Glomerular visceral epithelial cell (primary cell): ENCODE measurements around the gene ASIC4.

Source experiments
- DNase-seq: peaks from one replicate; pipeline ENCODE4 v3.0.0-alpha.2; 2016; ENCODE audit errors: extremely low spot score

The ASIC4 gene

DNA sequence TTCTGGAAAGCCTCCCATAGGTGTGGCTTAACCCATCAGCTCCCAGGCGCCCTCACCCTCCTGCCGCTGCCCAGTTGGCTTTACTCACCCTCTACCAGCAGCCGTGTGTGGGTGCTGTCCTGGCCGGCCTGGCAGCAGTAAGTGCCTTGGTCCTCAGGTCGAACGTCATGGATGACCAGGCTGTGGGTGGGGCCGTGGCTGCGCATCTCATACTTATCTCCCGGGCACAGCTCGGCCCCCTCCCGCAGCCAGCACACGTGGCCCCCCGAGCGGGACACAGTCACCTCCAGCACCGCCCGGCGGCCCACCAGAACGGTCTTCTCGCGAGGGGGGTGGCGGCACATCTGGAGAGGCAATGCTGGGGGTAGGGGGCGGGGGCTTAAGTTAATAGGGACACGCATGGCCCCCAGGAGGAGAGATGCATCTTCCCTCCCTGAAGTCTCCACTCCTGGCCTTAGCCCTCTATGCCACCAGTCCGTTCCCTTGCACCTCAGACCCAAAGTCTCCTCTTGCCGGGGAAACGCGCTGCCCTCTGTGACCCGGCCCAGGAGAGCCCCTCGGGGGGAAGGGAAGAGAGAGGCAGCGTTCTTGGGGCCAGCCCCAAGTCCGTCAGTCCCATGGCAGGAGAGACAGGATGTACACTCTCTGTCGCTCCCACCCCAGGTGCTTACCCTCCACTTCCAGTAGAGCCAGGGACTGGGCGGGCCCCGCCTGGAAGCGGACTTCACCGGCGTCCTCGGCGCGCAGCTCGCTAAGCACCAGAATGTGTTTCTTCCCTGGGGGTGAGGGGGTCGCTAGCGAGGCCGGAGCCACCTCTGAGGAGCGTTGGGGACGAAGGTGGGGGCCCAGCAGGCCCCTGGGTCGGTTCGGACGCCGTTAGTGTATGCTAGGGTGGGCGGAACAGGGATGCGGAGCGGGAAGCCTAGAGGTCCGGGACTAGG lies 37.4 kb downstream of the ASIC4 start:
- DNase-seq = no peak

DNA sequence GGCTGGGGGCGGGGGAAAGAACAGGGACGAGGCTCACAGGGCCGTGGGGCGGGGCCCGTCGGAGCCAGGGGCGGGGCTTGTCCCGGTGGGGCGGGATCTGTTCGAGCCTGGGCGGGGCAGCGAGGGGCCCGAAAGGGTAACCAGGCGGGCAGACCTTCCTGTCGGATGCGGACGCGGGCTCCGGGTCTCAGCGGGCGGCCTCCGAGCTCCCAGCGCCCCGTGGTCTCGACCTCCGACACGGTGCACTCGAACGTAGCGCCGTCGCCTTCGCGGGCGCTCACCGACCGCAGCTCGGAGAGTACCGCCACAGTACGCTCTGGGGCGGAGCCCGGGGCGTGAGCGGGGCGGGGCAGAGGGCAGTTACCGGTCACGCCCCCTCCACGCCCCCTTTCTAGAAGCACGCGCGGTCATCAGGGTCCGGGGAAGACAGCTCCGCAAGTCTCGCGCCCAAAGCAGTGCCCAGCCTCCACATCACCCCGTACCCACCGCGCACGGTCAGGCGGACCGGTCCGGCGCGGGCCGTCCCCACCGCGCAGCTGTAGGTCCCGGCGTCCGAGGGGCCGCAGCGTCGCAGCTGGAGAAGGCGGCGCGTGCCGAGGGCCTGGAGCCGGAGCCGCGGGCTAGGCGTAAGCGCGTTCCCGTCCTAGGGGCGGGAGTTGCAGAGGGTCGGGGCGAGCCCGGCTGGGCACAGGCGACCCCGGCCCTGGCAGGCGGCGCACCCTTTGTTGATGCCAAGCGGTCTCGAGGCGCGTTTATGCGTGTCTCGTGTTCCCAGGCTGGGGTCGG lies 38.3 kb downstream of the ASIC4 start:
- DNase-seq = peak; percentile 84

DNA sequence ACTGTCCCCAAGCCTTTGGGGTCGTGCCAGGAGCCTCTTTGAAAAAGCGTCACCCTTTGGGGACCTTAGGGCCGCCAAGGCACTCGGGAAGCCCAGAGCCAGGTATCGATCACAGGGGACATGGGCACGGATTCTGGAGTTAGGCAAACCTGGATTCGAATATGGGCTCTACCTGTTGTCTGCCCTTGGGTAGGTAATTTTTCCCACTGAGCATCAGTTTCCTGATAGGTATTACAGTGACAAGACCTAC lies 38.8 kb downstream of the ASIC4 start:
- DNase-seq = no peak

DNA sequence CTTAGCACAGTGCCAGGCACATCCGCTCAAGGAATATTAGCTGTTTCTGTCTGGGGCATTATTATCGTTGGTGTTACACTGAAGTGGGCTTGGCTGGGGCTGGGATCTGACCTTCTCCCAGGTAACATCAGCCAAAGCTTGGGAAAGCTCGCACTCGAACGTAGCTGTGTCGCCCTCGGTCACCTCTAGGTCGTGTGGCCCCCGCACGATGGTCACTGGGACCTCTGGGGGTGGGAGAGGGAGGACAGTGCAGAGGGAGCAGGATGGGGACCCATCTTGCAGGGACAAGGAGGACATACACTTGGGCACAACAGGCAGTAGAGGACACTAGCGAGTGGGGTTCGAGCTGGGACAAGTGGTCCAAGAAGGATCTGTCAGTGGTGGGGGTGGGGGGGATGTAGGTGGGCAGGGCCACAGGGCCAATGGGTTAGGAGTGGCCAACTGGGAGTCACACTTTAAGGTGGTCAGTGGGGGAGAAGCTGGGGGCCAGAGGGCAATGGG lies 39.2 kb downstream of the ASIC4 start:
- no peak for DNase-seq

DNA sequence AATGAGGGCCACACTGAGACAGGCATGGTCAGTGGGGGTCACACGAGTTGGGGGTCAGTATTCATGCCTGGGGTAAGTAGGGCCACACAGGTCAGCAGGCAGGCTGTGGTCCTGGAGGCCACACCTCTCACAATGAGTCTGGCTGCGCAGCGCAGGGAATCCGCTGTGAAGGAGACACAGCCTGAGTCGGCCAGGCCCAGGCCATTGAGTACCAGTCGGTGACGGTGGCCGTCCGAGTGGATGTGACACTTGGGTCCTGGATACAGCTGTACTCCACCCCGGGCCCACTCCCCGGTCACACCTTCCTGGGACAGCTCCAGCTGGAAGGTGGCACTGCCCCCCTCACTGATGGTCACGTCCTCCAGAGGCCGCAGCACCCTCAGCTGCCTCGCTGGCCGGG lies 40.1 kb downstream of the ASIC4 start:
- DNase-seq = no peak

DNA sequence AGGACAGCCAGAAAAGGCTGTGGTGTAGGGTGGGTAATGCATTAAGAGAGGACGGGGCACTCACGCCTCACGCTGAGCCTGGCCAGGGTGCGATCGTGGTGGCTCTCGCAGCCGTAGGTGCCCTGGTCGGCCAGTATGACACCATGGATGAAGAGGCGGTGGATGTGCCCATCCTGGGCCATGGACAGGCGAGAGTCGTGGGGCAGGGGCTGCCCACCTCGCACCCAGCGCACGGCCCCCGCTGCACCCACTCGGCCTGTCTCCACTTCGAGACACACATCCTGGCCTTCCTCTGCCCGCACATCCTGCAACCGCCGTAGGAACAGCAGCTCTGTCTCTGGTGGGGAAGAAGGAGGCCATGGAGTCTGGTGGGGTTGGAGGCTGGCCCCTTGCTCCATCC lies 41.7 kb downstream of the ASIC4 start:
- no peak for DNase-seq

DNA sequence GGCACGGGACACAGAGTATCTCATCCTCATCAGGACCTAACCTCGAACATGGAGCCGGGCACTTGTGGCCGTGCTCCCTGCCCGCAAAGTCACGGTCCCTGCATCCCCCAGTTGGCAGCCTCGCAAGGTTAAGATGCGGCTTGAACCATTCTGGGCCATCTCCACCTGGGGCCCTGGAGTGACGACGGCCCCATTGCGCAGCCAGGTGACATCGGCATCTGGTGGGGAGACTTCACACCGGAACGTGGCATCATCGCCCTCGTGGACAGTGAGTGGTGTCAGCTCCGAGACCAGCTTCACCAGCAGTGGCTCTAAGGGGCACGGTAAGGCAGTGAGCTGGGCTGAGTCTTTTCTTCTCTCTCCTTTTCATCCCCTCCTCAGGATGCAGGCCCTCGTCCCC lies 42.1 kb downstream of the ASIC4 start:
- no peak for DNase-seq

DNA sequence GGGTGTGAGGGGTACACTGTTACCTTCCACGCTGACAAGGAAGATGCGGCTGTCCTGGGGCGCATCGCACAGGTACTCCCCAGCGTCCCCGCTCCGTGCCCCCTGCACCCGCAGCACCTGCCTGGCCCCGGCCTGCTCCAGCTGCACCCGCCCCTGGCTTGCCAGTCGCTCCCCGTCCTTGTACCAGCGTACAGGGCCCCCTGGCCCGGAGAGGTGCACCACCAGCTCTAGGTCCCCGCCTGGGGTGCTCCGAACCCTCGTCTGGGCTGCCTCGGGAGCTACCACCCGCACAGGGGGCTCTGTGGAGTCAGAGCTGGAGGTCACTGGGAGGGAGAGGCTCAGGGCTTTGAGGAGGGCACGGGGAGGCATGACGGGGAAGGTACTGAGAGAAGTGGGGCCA lies 43.0 kb downstream of the ASIC4 start:
- DNase-seq = no peak

DNA sequence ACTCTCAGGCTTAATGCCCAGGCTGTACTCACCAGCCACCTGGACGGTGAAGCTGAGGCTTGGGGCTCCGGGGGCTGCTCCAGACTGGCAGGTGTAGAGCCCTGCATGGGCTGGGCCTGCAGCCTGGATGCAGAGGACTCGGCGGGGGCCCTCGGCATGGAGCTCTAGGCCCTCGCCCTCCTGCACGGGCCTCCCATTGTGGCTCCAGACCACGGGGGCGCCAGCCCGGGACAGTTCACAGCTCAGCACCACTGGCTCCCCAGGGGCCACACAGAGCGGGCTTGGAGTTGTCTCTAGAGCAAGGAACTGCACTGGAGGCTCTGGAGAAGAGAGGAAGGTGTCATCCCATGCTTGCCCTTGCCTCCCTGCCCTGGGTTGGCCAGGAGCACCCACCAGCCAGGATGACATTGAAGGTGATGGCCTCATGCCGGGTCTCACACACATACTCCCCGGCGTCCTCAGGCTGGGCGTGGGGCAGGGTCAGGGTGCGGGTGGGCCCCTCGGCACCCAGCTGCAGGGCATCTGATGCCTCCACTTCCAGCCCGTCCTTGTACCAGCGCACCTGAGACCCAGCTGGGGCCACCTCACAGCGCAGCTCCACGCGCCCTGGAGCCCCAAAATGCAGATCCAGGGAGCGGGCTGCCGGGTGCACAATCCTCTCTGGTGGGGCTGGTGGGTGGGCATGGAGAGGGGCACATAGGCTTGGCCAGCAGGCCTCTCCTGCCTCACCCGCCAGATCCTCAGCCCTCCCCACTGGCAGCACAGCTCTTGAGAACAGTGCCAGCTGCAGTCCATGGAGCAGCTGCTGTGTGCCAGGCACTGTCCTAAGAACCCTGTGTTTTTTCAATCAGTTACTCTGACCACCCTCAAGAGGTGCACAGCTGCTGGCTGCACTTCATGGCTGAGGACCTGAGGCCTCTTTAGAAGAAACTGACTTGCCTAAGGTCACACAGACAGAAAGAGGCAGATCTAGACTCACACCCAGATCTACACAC lies 43.8 kb downstream of the ASIC4 start:
- DNase-seq = no peak

DNA sequence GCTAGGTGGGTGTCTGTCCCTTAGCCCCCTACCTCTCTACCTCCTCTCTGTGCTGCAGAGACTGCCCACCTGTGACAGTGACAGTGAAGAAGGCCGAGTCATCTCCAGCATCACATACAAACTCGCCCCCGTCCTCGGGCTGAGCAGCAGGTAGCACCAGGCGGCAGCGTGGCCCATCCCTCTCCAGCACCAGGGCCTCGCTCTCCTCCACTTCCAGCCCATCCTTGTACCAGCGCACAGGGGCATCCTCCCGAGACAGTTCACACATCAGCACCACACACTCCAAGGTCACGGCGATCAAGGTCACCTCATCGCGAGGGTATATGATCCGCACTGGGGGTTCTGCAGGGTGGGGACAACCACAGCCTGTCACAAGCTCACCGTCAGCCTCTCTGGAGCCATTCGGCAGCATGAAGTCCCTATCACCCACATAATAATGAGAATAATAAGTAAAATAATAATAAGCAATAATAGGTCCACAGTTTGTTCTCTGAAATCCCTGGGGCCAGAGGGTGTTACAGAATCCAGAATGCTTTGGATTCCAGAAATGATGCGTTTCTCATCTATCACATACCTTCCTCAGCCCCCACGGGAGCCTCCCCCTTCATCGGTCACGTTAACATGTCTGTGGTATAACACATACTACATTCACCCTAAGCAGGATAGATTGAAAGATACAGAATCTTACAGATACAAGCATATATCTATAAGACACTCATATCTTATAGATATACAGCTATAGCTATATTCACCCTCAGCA lies 45.1 kb downstream of the ASIC4 start:
- no peak for DNase-seq

DNA sequence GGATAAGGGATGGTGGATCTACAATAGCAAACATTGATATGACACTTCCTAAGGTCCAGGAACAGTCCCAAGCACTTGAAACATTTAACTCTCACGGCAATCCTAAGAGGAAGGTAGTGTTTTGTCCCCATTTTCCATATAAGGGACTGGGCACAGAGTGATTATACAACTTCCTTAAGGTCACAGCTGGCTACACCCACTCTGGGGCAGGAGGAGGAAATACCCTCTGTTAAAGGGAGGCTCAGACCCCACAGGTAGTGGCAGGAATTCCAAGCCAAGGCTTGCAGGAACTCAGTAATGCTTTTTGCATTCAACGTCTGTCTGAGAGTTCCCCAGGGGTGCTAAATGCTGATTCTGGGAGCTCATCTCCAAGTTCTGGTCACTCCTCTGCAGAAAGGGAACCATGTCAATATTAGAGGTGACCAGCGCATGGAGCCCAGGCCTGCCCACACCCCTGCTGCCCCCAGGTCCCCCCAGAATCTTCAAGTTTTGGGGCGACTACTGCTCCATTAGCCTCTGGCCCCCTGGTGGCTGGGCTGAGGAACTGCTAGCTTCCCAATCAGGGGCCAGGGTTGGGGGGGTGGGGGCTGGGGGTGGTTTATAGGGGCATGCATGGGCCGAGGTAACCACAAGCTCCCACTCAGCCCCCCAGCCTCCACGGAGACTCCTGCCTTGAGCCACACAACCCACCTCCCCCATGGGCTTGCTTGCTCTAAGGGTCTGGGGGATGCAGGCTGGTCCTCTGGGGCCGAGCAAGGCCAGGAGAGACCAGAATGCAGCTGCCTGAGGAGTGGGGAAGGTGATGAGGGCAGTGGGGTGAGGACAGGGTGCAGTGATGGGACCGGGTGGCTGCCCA lies 46.0 kb downstream of the ASIC4 start:
- peak; percentile 45 for DNase-seq

DNA sequence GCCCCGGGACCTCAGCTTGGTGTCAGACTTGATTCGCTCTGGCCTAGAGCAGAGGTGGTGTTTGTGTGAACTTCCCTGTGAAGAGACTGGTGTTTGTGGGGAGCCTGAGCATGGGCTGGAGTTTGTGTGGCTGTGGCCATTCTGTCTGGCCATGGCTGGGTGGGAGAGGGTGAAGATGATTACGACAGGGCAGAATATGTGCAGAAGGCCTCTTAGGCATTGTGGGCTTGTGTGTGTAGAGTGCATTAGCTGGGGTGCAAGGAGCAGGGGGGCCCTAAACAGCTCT lies 46.6 kb downstream of the ASIC4 start:
- no peak for DNase-seq

DNA sequence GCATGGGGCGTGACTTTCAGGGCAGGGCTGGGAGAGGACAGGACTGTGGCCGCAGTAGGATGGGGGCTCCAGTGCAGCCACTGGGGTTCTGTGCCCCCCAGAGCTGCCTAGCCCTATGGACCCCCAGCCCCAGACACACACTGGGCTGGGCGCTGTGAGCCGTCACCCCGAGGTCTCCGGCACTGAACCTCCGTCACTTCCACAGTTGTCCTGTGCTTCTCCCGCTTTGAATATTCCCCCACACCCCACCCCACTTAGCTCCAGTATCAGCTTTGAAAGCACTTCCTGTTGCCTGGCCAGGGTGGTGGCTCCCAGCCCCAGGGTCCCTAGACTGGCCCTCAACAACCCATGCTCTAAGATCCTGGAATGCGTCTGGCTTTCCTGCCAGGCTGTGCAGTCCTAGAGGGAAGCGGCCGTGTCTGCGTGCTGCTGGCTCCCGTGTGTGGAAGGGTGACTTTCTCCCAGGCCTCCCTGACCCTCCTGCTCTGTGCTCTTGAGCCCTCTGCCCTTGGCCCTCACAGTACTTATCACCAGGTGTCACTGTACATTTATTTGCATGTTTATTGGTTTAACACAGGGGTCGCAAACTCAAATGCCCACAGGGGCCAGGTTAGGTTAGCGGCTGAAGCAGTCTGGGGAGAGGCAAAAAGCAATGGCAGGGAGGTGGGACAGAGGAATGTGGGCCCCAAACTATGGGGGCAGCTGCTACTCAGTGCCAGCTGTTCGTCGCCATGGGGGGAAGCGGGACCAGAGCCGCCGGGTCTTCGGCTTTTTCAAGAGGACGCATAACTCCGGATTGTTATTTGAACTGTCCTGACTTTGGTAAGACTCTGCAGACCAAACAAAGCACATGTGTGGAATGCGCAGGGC lies 47.1 kb downstream of the ASIC4 start:
- DNase-seq = no peak

DNA sequence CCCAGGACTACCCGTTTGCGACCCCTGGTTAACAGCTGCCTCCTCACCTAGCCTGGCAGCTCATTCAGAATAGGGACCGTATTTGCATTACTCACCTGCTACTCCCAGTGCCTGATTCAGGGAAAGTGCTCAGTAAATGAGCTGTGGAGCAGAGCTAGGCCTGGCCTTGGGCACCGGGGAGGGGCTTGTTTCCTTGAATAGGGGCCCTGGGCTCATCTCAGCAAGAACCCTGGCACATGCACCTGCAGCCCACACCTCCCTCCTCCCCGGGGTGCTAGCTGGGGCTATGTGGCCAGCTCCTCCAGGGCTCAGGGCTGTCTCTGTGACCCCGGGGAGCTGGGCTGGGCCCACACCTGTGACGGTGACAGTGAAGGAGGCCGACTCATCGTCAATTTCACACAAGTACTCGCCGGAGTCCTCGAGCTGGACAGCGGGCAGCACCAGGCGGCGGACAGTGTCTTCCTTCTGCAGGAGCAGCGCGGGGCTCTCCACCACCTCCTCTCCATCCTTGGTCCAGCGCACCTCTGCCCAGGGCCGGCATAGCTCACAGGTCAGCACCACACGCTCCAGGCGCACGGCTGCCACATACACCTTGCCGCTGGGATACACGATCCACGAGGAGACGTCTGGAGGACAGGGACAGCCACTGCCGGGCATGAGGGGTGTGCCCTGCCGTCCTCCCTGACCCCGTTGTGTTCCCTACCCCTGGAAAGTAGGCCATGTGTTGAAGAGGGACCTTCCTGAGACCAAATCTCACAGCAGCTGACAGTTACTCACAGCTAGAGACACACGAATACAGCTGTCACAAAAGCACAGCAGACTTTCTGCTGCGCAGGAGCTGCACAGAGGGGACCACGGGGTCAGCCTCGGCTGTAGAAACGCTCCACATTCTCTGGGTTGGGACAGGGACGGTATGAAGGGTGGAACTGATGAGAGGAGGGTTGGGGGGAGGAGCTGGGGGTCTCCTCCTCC lies 48.1 kb downstream of the ASIC4 start:
- DNase-seq = no peak

DNA sequence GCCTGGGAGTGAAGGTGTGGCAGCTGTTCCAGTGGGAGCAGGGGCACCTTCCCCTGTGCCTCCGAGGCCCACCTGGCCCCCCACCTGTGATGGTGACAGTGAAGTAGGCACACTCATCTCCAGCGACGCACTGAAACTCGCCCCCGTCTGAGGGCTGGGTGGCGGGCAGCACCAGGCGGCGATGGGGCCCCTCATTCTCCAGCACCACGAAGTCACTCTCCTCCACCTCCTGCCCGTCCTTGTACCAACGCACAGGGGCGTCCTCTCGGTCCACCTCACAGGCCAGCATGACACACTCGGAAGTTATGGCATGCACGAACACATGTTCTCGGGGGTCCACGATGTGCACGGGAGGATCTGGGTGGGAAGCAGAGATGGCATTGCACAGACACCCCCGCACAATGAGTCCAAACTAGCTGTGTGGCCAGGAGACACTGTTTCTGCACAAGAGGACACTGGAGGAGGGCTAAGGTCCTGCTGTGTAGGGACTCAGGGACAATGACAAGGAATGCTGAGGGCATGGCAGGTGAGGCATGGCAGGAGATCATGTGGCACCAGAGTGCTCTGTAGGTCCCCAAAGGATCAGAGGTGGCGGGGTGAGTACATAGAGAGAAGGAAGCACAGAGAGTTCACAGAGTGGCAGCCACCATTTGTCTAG lies 49.1 kb downstream of the ASIC4 start:
- DNase-seq = no peak

DNA sequence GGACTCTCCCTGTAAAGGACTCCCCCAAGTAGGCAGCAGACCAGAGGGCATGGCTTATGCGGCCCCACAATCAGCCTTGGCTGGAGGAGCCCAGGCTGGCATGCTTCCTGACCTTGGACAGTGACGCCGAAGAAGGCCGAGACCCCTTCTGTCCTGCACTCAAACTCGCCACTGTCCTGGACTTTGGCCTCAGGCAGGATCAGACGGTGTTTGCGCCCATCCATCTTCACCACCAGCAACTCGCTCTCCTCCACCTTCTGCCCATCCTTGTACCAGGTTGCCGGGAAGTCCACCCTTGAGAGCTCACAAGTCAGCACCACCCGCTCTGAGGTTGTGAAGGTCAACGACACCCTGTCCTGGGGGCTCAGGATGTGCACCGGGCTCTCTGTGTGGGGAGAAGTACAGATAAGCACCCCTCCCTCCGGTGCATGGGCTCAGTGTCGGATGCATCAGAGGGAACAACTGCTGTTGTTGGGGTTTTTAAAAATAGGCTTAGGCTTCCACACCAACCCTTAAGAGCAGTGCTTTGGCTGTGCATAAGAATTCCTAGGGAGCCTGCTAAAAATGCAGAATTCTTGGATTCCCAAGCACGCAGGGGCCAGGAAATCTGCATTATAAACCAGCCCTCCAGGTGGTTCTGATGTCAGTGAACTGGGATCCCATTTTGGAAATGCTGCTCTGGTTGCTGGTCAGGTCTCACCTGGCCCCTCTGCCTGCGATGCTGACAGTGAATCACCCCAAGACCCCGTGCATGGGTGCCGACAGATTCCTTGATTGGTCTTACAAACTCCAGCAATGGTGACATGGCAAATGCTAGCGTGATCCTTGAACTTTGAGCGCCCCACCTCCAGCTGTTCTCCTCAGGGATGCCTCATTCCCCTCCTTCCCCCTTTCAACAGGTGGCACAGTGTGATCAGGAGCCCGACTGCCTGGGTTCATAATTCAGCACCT lies 51.1 kb downstream of the ASIC4 start:
- DNase-seq = no peak

DNA sequence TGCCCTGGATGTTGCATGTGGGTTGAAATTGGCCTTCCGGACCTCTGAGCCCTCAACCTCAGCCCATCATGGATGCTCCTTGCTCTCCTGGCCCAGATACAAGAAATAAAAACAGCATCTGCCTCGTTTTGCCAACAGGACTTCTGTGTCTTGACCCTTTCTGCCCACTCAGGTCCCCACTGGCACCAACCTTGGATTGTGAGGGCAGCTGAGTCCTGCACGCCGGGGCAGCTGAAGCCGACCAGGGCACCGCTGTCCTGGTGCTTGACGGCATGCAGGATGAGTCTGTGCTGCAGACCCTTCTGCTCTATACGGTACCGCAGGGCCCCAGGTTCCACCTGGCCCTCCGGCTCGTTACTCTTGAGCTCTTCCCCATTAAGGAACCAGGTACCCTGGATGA lies 52.4 kb downstream of the ASIC4 start:
- DNase-seq = no peak
